Progenitor cell of endocrine pancreas (in vitro differentiated cells): ENCODE measurements around the gene NR3C1. TPM values are rescaled to one million over a fixed set of nuclear protein-coding genes. Genes with fewer than 3 reads are reported as not detected.

Experiments
- DNase-seq: peaks from one replicate; pipeline ENCODE4 v3.0.0; 2021; ENCODE audit warnings: low spot score; ENCODE audit not compliant: unreplicated experiment
- H3K27ac Mint-ChIP-seq: 2 replicates; pipeline ENCODE4 v1.8.0; 2021; ENCODE audit warnings: mild to moderate bottlenecking, moderate library complexity, mixed read lengths
- H3K27me3 Mint-ChIP-seq: 2 replicates; pipeline ENCODE4 v1.8.0; 2021; ENCODE audit warnings: mixed read lengths
- H3K36me3 Mint-ChIP-seq: 2 replicates; pipeline ENCODE4 v1.8.0; 2022; ENCODE audit warnings: mixed read lengths; ENCODE audit not compliant: insufficient read depth
- H3K4me1 Mint-ChIP-seq: 2 replicates; pipeline ENCODE4 v1.8.0; 2021; ENCODE audit warnings: low read depth, mixed read lengths
- H3K4me3 Mint-ChIP-seq: 2 replicates; pipeline ENCODE4 v1.8.0; 2021; ENCODE audit warnings: low read depth, mild to moderate bottlenecking, moderate library complexity, mixed read lengths
- H3K9me3 Mint-ChIP-seq: 2 replicates; pipeline ENCODE4 v1.8.0; 2021; ENCODE audit warnings: low read depth, mixed read lengths
- total RNA-seq: library from RNA; stranded (reverse); gene quantifications from 2 replicates; pipeline ENCODE4 v1.2.1, GENCODE V29; 2021
- TF ChIP-seq, protein P1 (sequence below): fragments of 200-600 bp; sonication (generic); IDR thresholded peaks from one replicate; pipeline ENCODE4 v1.5.0; 2021; ENCODE audit warnings: antibody characterized with exemption, mild to moderate bottlenecking; ENCODE audit not compliant: unreplicated experiment

The NR3C1 gene
- total RNA-seq, 1 donor from 2014 or later = 6.7 TPM

DNA sequence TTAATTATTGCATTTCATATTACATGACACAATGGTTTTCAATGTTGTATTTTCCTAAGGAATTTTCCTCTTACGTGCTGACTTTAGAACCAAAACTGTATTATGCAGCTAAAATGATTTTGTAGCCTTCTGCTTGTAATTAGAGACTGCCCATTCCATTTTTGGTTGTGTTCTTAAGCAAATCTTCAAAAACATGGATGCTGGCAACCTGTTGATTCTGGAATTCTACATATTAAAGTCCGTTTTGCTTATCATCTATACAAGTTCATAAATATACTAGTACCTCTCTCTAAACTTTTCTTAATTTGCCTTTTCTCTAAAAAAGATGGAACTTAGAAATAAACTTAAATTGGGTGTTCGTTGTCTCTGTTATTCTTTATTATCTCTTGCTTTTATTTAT, 88.3 kb downstream of the NR3C1 start:
- Mint-ChIP-seq H3K27me3 (peaks cover 7% of the 10 kb centered on the region), H3K9me3 (no peaks in the 10 kb centered on the region), H3K36me3 (no peaks in the 10 kb centered on the region), H3K4me3 (no peak overlapping the region), H3K4me1 (peaks cover 17% of the 10 kb centered on the region), H3K27ac (no peak overlapping the region)
- no peak for DNase-seq
- TF ChIP-seq, protein P1, sequence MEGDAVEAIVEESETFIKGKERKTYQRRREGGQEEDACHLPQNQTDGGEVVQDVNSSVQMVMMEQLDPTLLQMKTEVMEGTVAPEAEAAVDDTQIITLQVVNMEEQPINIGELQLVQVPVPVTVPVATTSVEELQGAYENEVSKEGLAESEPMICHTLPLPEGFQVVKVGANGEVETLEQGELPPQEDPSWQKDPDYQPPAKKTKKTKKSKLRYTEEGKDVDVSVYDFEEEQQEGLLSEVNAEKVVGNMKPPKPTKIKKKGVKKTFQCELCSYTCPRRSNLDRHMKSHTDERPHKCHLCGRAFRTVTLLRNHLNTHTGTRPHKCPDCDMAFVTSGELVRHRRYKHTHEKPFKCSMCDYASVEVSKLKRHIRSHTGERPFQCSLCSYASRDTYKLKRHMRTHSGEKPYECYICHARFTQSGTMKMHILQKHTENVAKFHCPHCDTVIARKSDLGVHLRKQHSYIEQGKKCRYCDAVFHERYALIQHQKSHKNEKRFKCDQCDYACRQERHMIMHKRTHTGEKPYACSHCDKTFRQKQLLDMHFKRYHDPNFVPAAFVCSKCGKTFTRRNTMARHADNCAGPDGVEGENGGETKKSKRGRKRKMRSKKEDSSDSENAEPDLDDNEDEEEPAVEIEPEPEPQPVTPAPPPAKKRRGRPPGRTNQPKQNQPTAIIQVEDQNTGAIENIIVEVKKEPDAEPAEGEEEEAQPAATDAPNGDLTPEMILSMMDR = no peak

- Mint-ChIP-seq H3K27ac (no peak overlapping the region), H3K36me3 (no peaks in the 10 kb centered on the region), H3K4me3 (no peak overlapping the region), H3K4me1 (peaks cover 12% of the 10 kb centered on the region), H3K9me3 (no peaks in the 10 kb centered on the region), H3K27me3 (peaks cover 6% of the 10 kb centered on the region)
- DNase-seq = no peak
- TF ChIP-seq, protein P1 = no peak
Observed at GRCh38 chr5:143314659-143315058, 88.8 kb downstream of the NR3C1 start.

- H3K4me1 Mint-ChIP-seq = peaks cover 8% of the 10 kb centered on the region
- H3K9me3 Mint-ChIP-seq = no peaks in the 10 kb centered on the region
- H3K4me3 Mint-ChIP-seq = no peak overlapping the region
- H3K36me3 Mint-ChIP-seq = no peaks in the 10 kb centered on the region
- H3K27me3 Mint-ChIP-seq = peaks cover 6% of the 10 kb centered on the region
- no peak overlapping the region for H3K27ac Mint-ChIP-seq
- no peak for DNase-seq
- TF ChIP-seq, protein P1 = no peak
Observed at GRCh38 chr5:143314099-143314498, 89.4 kb downstream of the NR3C1 start.

GRCh38 chr5:143313298-143313852, 90.1 kb downstream of the NR3C1 start:
- Mint-ChIP-seq H3K9me3 (no peaks in the 10 kb centered on the region), H3K36me3 (no peaks in the 10 kb centered on the region), H3K27ac (no peak overlapping the region), H3K4me1 (peaks cover 8% of the 10 kb centered on the region), H3K27me3 (peaks cover 6% of the 10 kb centered on the region), H3K4me3 (no peak overlapping the region)
- no peak for DNase-seq
- TF ChIP-seq, protein P1 = no peak

DNA sequence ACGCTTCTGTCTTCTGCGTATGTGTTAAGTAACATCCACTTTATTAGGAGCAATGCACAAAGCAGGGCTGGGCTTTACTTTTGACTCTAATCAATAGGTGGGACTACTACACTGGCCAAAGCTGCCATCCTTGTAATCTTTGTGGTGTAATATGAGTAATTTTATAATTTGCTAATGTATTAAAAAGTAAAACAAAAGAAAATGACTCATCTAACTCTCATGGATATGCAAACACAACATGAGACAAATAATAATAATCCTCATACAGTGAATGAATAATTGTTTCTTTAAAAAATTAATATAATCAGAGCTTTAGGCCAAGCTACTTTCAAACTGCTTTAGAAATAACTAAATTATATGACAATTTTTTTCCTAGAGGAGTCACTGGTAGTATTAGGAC, 90.7 kb downstream of the NR3C1 start:
- TF ChIP-seq, protein P1 = no peak
- Mint-ChIP-seq H3K4me1 (peaks cover 8% of the 10 kb centered on the region), H3K27ac (no peak overlapping the region), H3K9me3 (no peaks in the 10 kb centered on the region), H3K27me3 (peaks cover 6% of the 10 kb centered on the region), H3K4me3 (no peak overlapping the region), H3K36me3 (no peaks in the 10 kb centered on the region)
- no peak for DNase-seq
